HG02938 (cell line): ENCODE data around the gene PLA2G5.
"Not testable (repeated sequence)": the region's sequence is repeated elsewhere in the genome, so short reads cannot be mapped to it uniquely, and the experiment has no call there.

Experiments
- ATAC-seq: cut with Tn5 transposase; IDR thresholded peaks from one replicate; pipeline ENCODE4 v1.9.1; 2021; ENCODE audit warnings: mild to moderate bottlenecking, moderate library complexity; ENCODE audit not compliant: unreplicated experiment

The PLA2G5 gene

GRCh38 chr1:20069874-20070273 lies at the start of gene PLA2G5:
PLA2G5 (plus strand) TSS chr1:20070194; CDS start chr1:20084831, 14,637 bp downstream.
- no peak for ATAC-seq

GRCh38 chr1:20028125-20028524 lies 41.9 kb upstream of the PLA2G5 start:
- no peak for ATAC-seq

GRCh38 chr1:20028726-20029125 lies 41.3 kb upstream of the PLA2G5 start:
- ATAC-seq: no peak

- ATAC-seq: no peak
These were observed 40.6 kb upstream of the PLA2G5 start for GRCh38 chr1:20029178-20029912.

- not testable (repeated sequence) for ATAC-seq
These were observed 39.4 kb upstream of the PLA2G5 start for GRCh38 chr1:20030436-20031151.

- no peak for ATAC-seq
These were observed 38.8 kb upstream of the PLA2G5 start for GRCh38 chr1:20031161-20031560.

- no peak for ATAC-seq
These were observed 38.2 kb upstream of the PLA2G5 start for GRCh38 chr1:20031836-20032235.

GRCh38 chr1:20032425-20032824 lies 37.6 kb upstream of the PLA2G5 start:
- no peak for ATAC-seq

GRCh38 chr1:20033420-20033819 lies 36.6 kb upstream of the PLA2G5 start:
- no peak for ATAC-seq

- no peak for ATAC-seq
These were observed 34.9 kb upstream of the PLA2G5 start for GRCh38 chr1:20035114-20035513.

- ATAC-seq: no peak
These were observed 32.1 kb upstream of the PLA2G5 start for GRCh38 chr1:20037877-20038276.

GRCh38 chr1:20047096-20047495 lies 22.9 kb upstream of the PLA2G5 start:
- no peak for ATAC-seq

GRCh38 chr1:20048563-20048962 lies 21.4 kb upstream of the PLA2G5 start:
- ATAC-seq: no peak

GRCh38 chr1:20049056-20049798 lies 20.8 kb upstream of the PLA2G5 start:
- ATAC-seq: not testable (repeated sequence)

- no peak for ATAC-seq
These were observed 18.7 kb upstream of the PLA2G5 start for GRCh38 chr1:20051218-20051829.

GRCh38 chr1:20052386-20052785 lies 17.6 kb upstream of the PLA2G5 start:
- ATAC-seq: no peak

GRCh38 chr1:20057886-20058420 lies 12.0 kb upstream of the PLA2G5 start:
- ATAC-seq: no peak

- no peak for ATAC-seq
These were observed 11.5 kb upstream of the PLA2G5 start for GRCh38 chr1:20058531-20058930.

- no peak for ATAC-seq
These were observed 10.1 kb upstream of the PLA2G5 start for GRCh38 chr1:20059847-20060246.

- ATAC-seq: not testable (repeated sequence)
These were observed 9.2 kb upstream of the PLA2G5 start for GRCh38 chr1:20060791-20061190.

GRCh38 chr1:20061866-20062265 lies 8.1 kb upstream of the PLA2G5 start:
- ATAC-seq: no peak
